ENCODE data around the gene STT3B.
A peak's percentile ranks its signal among the peaks of the same experiment; 100 is the strongest.
"Not testable (repeated sequence)": the region's sequence is repeated elsewhere in the genome, so short reads cannot be mapped to it uniquely, and the experiment has no call there.

Gene STT3B

GRCh38 chr3:31553258-31553657 is 20.5 kb downstream of the STT3B start:
- no peak for DNase-seq

- DNase-seq, result no peak
These were observed 22.5 kb downstream of the STT3B start for GRCh38 chr3:31555204-31555603.

GRCh38 chr3:31559872-31560534 is 27.3 kb downstream of the STT3B start:
- DNase-seq, result no peak

- DNase-seq, result no peak
These were observed 29.2 kb downstream of the STT3B start for GRCh38 chr3:31561891-31562290.

- peak in 1 of 2 donors; percentile 20 for DNase-seq
These were observed 29.8 kb downstream of the STT3B start for GRCh38 chr3:31562525-31562924.

- no peak for DNase-seq
These were observed 32.6 kb downstream of the STT3B start for GRCh38 chr3:31565288-31565687.

GRCh38 chr3:31567036-31567435 is 34.3 kb downstream of the STT3B start:
- DNase-seq, result peak; percentile 6 to 37

- DNase-seq, result no peak
These were observed 35.9 kb downstream of the STT3B start for GRCh38 chr3:31568649-31569048.

GRCh38 chr3:31571325-31571724 is 38.6 kb downstream of the STT3B start:
- DNase-seq, result no peak

- no peak for DNase-seq
These were observed 39.7 kb downstream of the STT3B start for GRCh38 chr3:31572236-31573004.

- DNase-seq, result no peak
These were observed 40.5 kb downstream of the STT3B start for GRCh38 chr3:31573036-31573779.

- no peak for DNase-seq
These were observed 42.7 kb downstream of the STT3B start for GRCh38 chr3:31575448-31575847.

- no peak for DNase-seq
These were observed 43.8 kb downstream of the STT3B start for GRCh38 chr3:31576521-31576920.

- no peak for DNase-seq
These were observed 44.5 kb downstream of the STT3B start for GRCh38 chr3:31577232-31577631.

- no peak for DNase-seq
These were observed 47.1 kb downstream of the STT3B start for GRCh38 chr3:31579828-31580227.

GRCh38 chr3:31580645-31581044 is 47.9 kb downstream of the STT3B start:
- DNase-seq, result no peak

- no peak for DNase-seq
These were observed 48.9 kb downstream of the STT3B start for GRCh38 chr3:31581660-31582059.

GRCh38 chr3:31589228-31589627 is 56.5 kb downstream of the STT3B start:
- DNase-seq, result no peak

GRCh38 chr3:31590650-31591049 is 57.9 kb downstream of the STT3B start:
- DNase-seq, result no peak

GRCh38 chr3:31592764-31593163 is 60.0 kb downstream of the STT3B start:
- no peak for DNase-seq

GRCh38 chr3:31596176-31596575 is 63.5 kb downstream of the STT3B start:
- peak in 1 of 2 donors; percentile 5 for DNase-seq

GRCh38 chr3:31600431-31600830 is 67.7 kb downstream of the STT3B start:
- DNase-seq, result no peak

- not testable (repeated sequence) for DNase-seq
These were observed 72.6 kb downstream of the STT3B start for GRCh38 chr3:31605333-31605732.

- no peak for DNase-seq
These were observed 73.7 kb downstream of the STT3B start for GRCh38 chr3:31606453-31606852.
